HG03439 (cell line): ENCODE measurements around the gene LRRK2.

Source experiments
- ATAC-seq: cut with Tn5 transposase; IDR thresholded peaks from one replicate; pipeline ENCODE4 v1.9.1; 2021; ENCODE audit warnings: mild to moderate bottlenecking, moderate library complexity; ENCODE audit not compliant: unreplicated experiment

Gene LRRK2

GRCh38 chr12:40390980-40391379 is 166.2 kb downstream of the LRRK2 start:
- no peak for ATAC-seq

DNA sequence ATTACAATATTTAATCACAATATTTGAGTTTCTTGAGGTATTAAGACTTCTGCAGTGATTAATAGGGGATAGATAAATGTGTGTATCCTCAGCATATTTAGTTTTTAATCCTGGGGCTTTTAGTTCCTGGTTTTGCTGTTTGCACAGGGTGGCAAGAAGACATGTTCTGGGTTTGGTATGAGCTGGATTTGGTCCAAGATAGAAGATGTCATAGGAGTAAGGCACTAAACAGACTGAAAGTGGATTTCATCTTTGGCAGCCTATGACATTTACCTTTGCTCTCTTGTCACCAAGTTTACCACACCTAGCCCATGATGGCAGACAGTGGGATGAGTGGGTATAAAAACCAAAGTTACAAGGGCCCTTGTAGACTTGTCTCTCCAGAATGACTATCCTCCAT is 168.2 kb downstream of the LRRK2 start:
- ATAC-seq, result no peak

DNA sequence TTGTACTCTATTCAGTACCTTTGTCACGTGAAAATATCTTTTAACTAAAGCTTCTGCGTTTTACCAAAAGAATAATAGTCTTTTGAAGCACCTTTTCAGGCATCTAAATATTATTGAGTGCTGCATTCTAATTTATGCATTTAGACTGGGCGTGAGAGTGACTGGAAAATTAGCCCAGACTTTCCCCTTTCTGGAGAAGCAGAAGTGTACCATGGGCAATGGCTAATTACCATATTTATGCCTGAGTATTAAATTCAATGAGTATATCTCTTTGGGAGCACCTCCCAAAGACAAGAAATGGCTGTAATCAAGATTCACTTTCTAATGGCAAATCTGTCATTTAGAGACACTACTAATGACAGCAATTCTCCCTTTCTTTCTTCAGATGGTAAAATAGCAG is 174.9 kb downstream of the LRRK2 start:
- no peak for ATAC-seq

DNA sequence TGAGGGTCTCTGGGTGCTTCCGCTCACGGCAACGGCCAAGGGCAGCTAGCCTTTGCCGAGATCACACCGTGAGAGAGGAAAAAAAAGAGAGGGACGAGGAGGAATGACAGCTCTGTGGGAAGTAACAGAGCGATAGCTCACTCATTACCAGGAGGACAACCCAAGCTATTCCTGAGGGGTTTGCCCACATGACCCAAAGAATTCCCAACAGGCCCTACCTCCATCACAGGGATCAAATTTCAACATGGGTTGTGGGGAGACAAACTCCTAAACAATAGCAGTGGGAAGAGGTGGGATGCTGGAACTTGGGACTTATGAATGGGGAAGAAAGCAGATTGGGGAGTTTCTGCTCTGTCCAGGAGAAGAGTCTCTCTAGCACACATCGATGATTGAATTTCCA is 180.6 kb downstream of the LRRK2 start:
- ATAC-seq, result no peak
